ENCODE measurements around the gene CAP2.

The CAP2 gene

DNA sequence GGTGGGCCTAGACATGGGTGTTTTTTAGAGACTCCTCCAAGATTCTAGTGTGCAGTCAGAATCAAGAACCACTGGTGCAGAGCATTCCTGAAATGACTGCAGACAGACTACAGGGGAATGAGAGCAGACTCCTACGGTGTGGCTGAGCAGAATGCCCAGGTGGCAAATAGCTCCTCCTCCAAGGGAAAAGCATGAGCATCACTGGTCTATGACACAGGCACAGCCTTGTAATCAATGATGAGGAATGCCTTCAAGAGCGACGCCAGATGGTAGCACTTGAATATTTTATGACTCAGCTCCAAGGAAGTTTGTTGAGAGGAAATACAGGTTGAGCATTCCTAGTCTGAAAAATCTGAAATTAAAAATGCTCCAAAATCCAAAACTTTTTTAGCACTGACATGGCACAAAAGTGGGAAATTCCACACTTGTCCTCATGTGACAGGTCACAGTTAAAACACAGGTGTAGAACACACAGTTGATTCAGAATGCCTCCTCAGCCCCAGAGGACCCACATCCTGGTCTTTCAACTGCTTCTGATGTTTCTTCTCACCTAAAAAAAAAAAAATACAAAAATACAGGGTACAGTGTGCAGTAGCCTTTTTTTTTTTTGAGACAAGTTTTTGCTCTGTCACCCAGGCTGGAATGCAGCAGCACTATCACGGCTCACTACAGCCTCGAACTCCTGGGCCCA, 196.2 kb downstream of the CAP2 start:
- DNase-seq: no peak

DNA sequence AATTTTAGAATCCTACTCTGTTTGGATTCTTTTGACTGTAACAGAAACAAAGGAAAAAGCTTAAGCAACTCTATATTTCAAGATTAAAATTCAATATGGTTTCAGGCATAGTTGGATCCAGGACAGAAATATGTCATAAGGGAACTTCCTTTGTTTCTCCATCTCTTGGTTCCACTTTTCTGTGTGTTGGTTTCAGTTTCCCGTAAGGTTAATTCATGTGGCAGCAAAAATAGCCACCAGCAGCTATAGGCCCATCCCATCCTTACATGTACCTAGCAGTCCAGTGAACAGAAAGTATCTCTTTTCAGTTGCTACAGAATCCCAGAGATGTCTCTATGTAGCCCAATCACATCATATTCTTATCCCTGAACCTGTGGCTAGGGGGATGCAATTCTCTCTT, 197.9 kb downstream of the CAP2 start:
- DNase-seq: no peak

GRCh38 chr6:17593246-17593645, 199.9 kb downstream of the CAP2 start:
- DNase-seq: no peak

- DNase-seq: no peak
Measured at GRCh38 chr6:17596085-17596484, 202.7 kb downstream of the CAP2 start.

DNA sequence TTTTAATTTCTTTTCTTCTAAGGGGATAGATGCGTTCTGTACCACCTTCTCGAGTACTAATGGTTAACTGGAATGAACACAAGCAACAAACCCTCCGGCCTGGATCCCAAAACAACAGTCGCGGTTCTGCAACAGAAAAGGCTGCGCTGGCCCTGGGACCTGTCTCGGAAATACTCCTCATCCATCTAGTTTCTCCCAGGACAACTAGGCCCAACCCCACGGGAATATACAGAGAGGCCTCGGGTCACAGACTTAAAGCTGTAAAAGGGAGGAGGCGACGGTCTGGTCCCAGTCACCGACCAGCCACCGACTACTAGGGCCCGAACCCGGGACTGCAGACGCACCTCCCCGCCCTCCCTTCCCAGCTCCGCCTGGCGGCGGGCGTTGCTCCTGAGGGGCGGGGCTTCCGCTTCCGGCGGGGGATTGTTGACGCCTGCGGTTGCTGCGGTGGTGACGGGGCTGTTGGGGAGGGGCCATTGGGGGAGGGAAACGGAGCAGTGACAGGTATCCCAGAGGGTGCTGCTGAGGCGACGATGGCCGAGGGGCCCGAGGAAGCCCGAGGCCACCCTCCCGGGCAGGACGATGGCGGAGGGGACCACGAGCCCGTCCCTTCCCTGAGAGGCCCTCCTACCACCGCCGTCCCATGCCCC, 206.6 kb downstream of the CAP2 start, which contains the start of gene FAM8A1:
FAM8A1 (plus strand) TSS at position 426 of the 650 bp plus-strand sequence; CDS start at position 534, 108 bp downstream.
- DNase-seq: peak; percentile 89

DNA sequence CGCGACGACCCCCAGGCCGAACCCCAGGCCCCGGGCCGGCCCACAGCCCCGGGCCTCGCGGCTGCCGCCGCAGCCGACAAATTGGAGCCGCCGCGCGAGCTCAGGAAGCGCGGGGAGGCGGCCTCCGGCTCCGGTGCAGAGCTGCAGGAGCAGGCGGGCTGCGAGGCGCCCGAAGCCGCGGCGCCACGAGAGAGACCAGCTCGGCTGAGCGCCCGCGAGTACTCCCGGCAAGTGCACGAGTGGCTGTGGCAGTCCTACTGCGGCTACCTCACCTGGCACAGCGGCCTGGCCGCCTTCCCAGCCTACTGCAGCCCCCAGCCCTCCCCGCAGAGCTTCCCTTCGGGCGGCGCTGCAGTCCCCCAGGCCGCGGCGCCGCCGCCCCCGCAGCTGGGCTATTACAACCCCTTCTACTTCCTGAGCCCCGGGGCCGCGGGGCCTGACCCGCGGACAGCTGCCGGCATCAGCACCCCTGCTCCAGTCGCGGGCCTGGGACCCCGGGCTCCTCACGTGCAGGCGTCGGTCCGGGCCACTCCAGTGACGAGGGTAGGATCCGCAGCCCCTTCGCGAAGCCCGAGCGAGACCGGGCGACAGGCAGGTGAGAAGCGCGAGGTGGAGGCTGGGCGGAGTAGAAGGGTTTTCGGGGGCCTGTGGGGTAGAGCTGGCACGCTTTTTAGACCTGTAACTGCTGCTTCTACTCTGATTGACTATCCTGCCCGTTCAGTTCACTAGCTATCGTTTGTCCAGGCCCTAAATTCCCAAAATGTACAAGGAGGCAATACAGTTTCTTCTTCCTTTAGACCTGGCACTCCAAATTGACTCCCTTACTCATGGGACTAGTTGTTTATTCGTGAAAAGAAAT, 207.4 kb downstream of the CAP2 start:
- no peak for DNase-seq

- no peak for DNase-seq
Measured at GRCh38 chr6:17601386-17601703, 207.9 kb downstream of the CAP2 start.

- DNase-seq: no peak
Measured at GRCh38 chr6:17602888-17603287, 209.5 kb downstream of the CAP2 start.

- DNase-seq: no peak
Measured at GRCh38 chr6:17606606-17607005, 213.2 kb downstream of the CAP2 start.

Data from NCI-H2227 treated with DMSO at 0.1 percent for 48 hours (cell line).